Psoas muscle (tissue), 8 donors: Measurements from ENCODE around the gene SHMT2. TPM values are rescaled to one million over a fixed set of nuclear protein-coding genes. Genes with fewer than 3 reads are reported as not detected.

Source experiments
- ATAC-seq, 4 donors: fragments of 200-7000 bp; cut with Tn5 transposase; one replicate each; pipeline ENCODE4 v1.9.1; 2020; ENCODE audit warnings: moderate library complexity in 3 of 4, mild to moderate bottlenecking in 2 of 4
- DNase-seq, 2 donors: peaks; one replicate each; pipeline ENCODE4 v3.0.0-alpha.2; 2020
- H3K27ac ChIP-seq: fragments of 200-600 bp; one replicate; pipeline ENCODE4 v1.8.0; 2022
- H3K27me3 ChIP-seq, 3 donors: fragments of 200-600 bp in 1 of 3; one replicate each; pipeline versions ENCODE4 v1.6.1 to v1.8.0; 2013 to 2022; ENCODE audit warnings: low read length in 2 of 3, mild to moderate bottlenecking in 2 of 3, moderate library complexity in 1 of 3; ENCODE audit not compliant: insufficient read depth in 3 of 3
- H3K36me3 ChIP-seq, 2 donors: fragments of 200-600 bp in 1 of 2; one replicate each; pipeline versions ENCODE4 v1.6.1 to v1.8.0; 2013 to 2022; ENCODE audit warnings: low read depth in 1 of 2, mild to moderate bottlenecking in 1 of 2, moderate library complexity in 1 of 2; ENCODE audit not compliant: insufficient read depth in 1 of 2
- H3K4me1 ChIP-seq: fragments of 200-600 bp; one replicate; pipeline ENCODE4 v1.8.0; 2022
- H3K4me3 ChIP-seq: fragments of 200-600 bp; one replicate; pipeline ENCODE4 v1.8.0; 2022; ENCODE audit warnings: mild to moderate bottlenecking
- H3K9me3 ChIP-seq: fragments of 200-600 bp; one replicate; pipeline ENCODE4 v1.8.0; 2022
- CTCF ChIP-seq: fragments of 200-600 bp; IDR thresholded peaks from one replicate; pipeline ENCODE4 v1.8.0; 2022; ENCODE audit warnings: antibody characterized with exemption
- WGBS, 3 donors: extraction: QIAGEN DNeasy Blood & Tissue Kit; methylation state at CpG; one replicate each; pipeline versions ENCODE4 v1.1.6 to v1.1.7; 2013; 5-methylcytosine and 5-hydroxymethylcytosine counted together
- intact Hi-C, 2 donors: fragments of 100-400 bp; cut with DNase I; formaldehyde crosslinking; loops; one replicate each; pipeline versions ENCODE4 v1.11.0 to v1.14.2; 2022
- polyA plus RNA-seq, 3 donors: library from polyadenylated mRNA; stranded (reverse); fragments of 200-250 nt; gene quantifications; one replicate each; pipeline ENCODE4 v1.2.3, GENCODE V29; 2013
- total RNA-seq, 4 donors: library from RNA; stranded (reverse); fragmentation: NEBNext Ultra II Directional in 2 of 4; extraction: Animal tissue kit (Norgen Biotek cat#: 25700) in 2 of 4; gene quantifications; one replicate each; pipeline versions ENCODE4 v1.2.1 to v1.2.4, GENCODE V29; 2021 to 2023
- donor health status: healthy with polysubstance abuse.
- donor health status: DM: no; HTN: no; CAD: no; lungs with moderate emphysema.
- donor health status: Bipolar disorder and iron deficiency.
- donor health status: healthy.
- donor health status: DM: yes; HTN: yes; CAD: no.
- donor health status: DM: no; HTN: no; CAD: no.
- donor health status: DM: no; HTN: no; CAD: no.
- donor health status: DM: yes; HTN: yes; CAD: no.

The SHMT2 gene
- total and polyA plus RNA-seq, 7 donors: 36.6 to 66.8 (median 53.6) TPM

- Histone ChIP-seq H3K4me1 (peaks cover 48% of the 10 kb centered on the region), H3K9me3 (no peaks in the 10 kb centered on the region), H3K4me3 (peak overlapping the region; percentile 65), H3K36me3 (peaks cover 0 to 20% of the 10 kb centered on the region in 2 donors), H3K27ac (peak overlapping the region; percentile 61), H3K27me3 (peaks cover 0 to 23% (median 0%) of the 10 kb centered on the region in 3 donors)
- WGBS, 3 donors: 2 to 3% (median 2%) methylated on average over 37 to 47 of the region's 47 CpGs
- TF ChIP-seq CTCF: peak; percentile 100
- intact Hi-C loops: loop anchor here in 1 of 2 donors (1.0 kb wide), 1 partner anchor 25 kb away; no protein-coding TSS in a partner anchor
- peak; percentile 67 to 73 (median 72) for ATAC-seq
- peak; percentile 91 to 95 for DNase-seq
Observed at GRCh38 chr12:57238854-57239554, 9.5 kb downstream of the SHMT2 start.

GRCh38 chr12:57239587-57240065 lies 10.1 kb downstream of the SHMT2 start:
- DNase-seq (no peak), ATAC-seq (no peak)
- Histone ChIP-seq H3K36me3 (peaks cover 0 to 20% of the 10 kb centered on the region in 2 donors), H3K9me3 (no peaks in the 10 kb centered on the region), H3K27me3 (peaks cover 0 to 23% (median 0%) of the 10 kb centered on the region in 3 donors), H3K4me1 (peaks cover 53% of the 10 kb centered on the region), H3K27ac (peak overlapping the region; percentile 61), H3K4me3 (peak overlapping the region; percentile 65)
- WGBS, 3 donors: 2 to 5% (median 4%) methylated on average over 14 of the region's 14 CpGs
- no peak for TF ChIP-seq CTCF
- intact Hi-C loops: loop anchor here in 1 of 2 donors (1.0 kb wide), 1 partner anchor 25 kb away; no protein-coding TSS in a partner anchor

- Histone ChIP-seq H3K27ac (peak overlapping the region; percentile 61), H3K36me3 (peaks cover 0 to 20% of the 10 kb centered on the region in 2 donors), H3K27me3 (peaks cover 0 to 23% (median 0%) of the 10 kb centered on the region in 3 donors), H3K4me1 (peaks cover 57% of the 10 kb centered on the region), H3K9me3 (no peaks in the 10 kb centered on the region), H3K4me3 (peak overlapping the region; percentile 65)
- 1 to 2% (median 1%) methylated on average over 65 to 72 of the region's 72 CpGs for WGBS, 3 donors
- no peak for TF ChIP-seq CTCF
- peak; percentile 5 to 29 (median 16) for ATAC-seq
- peak; percentile 64 to 79 for DNase-seq
- intact Hi-C loops: no loop called here
Observed at GRCh38 chr12:57240066-57240921, 10.8 kb downstream of the SHMT2 start.

- Histone ChIP-seq H3K4me1 (peaks cover 57% of the 10 kb centered on the region), H3K27ac (peak overlapping the region; percentile 61), H3K9me3 (no peaks in the 10 kb centered on the region), H3K36me3 (peaks cover 0 to 26% of the 10 kb centered on the region in 2 donors), H3K4me3 (peak overlapping the region; percentile 65), H3K27me3 (peaks cover 0 to 20% (median 0%) of the 10 kb centered on the region in 3 donors)
- intact Hi-C loops: no loop called here
- ATAC-seq (peak; percentile 17 to 31 (median 24)), DNase-seq (peak; percentile 33 to 71)
- TF ChIP-seq CTCF: peak; percentile 4
- 19 to 31% (median 22%) methylated on average over 19 of the region's 19 CpGs for WGBS, 3 donors
Observed at GRCh38 chr12:57240926-57241401, 11.5 kb downstream of the SHMT2 start.
